K562 (cell line): ENCODE results near the gene MBOAT1. TPM values are rescaled to one million over a fixed set of nuclear protein-coding genes. Genes with fewer than 3 reads are reported as not detected.

Source experiments
- CBFA2T2 ChIP-seq: fragments of 450-650 bp; conservative IDR thresholded peaks from 2 replicates; pipeline ENCODE4 v1.6.1; 2017; ENCODE audit warnings: mild to moderate bottlenecking
- CBX1 ChIP-seq: sonication (generic); IDR thresholded peaks from 2 replicates; pipeline ENCODE4 v1.6.1; 2016; ENCODE audit warnings: antibody characterized with exemption, low read depth, mild to moderate bottlenecking
- CLOCK ChIP-seq: fragments of 250-450 bp; sonication (Bioruptor Pico); IDR thresholded peaks from 2 replicates; pipeline ENCODE4 v1.4.0; 2020; ENCODE audit warnings: mild to moderate bottlenecking, moderate library complexity, borderline replicate concordance
- CTBP1 ChIP-seq: fragments of 450-650 bp; IDR thresholded peaks from 2 replicates; pipeline ENCODE4 v1.6.1; 2016; ENCODE audit warnings: borderline replicate concordance
- GMEB1 ChIP-seq: fragments of 250-450 bp; sonication (Bioruptor Pico); IDR thresholded peaks from 2 replicates; pipeline ENCODE4 v1.4.0; 2020; ENCODE audit warnings: mild to moderate bottlenecking
- ILF3 ChIP-seq: fragments of 450-650 bp; IDR thresholded peaks from 2 replicates; pipeline ENCODE4 v1.6.1; 2018; ENCODE audit warnings: antibody characterized with exemption, mild to moderate bottlenecking, moderate library complexity, borderline replicate concordance
- KAT2B ChIP-seq: IDR thresholded peaks from one replicate; pipeline ENCODE4 v1.6.1; 2012; ENCODE audit warnings: low read depth, mild to moderate bottlenecking, control low read depth, inconsistent platforms, low read length, moderate library complexity
- KAT8 ChIP-seq: fragments of 450-650 bp; IDR thresholded peaks from 2 replicates; pipeline ENCODE4 v1.6.1; 2016; ENCODE audit warnings: low read depth, mild to moderate bottlenecking
- KDM4B ChIP-seq, 2 experiments: fragments of 450-650 bp in 1 of 2; sonication (generic) in 1 of 2; IDR thresholded peaks; 2 replicates each; pipeline ENCODE4 v1.6.1; 2016 to 2017; ENCODE audit warnings: borderline replicate concordance in 2 of 2, antibody characterized with exemption in 1 of 2, low read depth in 1 of 2, mild to moderate bottlenecking in 1 of 2
- MAZ ChIP-seq, 2 experiments: fragments of 450-650 bp in 1 of 2; sonication (generic) in 1 of 2; formaldehyde crosslinking; IDR thresholded peaks in 1 of 2; conservative IDR thresholded peaks in 1 of 2; 2 replicates each; pipeline versions ENCODE4 v1.4.0 to v1.5.0; 2020; ENCODE audit warnings: mild to moderate bottlenecking in 1 of 2, missing genetic modification reagents in 1 of 2
- NR2C1 ChIP-seq, 2 experiments: fragments of 450-650 bp; IDR thresholded peaks; 2 replicates each; pipeline ENCODE4 v1.6.1; 2017; ENCODE audit warnings: mild to moderate bottlenecking in 2 of 2, antibody characterized with exemption in 1 of 2, inconsistent platforms in 1 of 2, missing compliant biosample characterization in 1 of 2, missing genetic modification characterization in 1 of 2
- NR2F6 ChIP-seq: fragments of 450-650 bp; formaldehyde crosslinking; IDR thresholded peaks from 2 replicates; pipeline ENCODE4 v1.4.0; 2020; ENCODE audit warnings: mild to moderate bottlenecking
- POLR2A ChIP-seq: fragments of 450-650 bp; conservative IDR thresholded peaks from 2 replicates; pipeline ENCODE4 v1.6.1; 2016
- RBM25 ChIP-seq: fragments of 200-400 bp; formaldehyde crosslinking; IDR thresholded peaks from 2 replicates; pipeline ENCODE4 v1.6.1; 2018; ENCODE audit warnings: low read length, low read depth, moderate library complexity; ENCODE audit not compliant: severe bottlenecking
- RUNX1 ChIP-seq: sonication (generic); IDR thresholded peaks from 2 replicates; pipeline ENCODE4 v1.6.1; 2016; ENCODE audit warnings: antibody characterized with exemption, low read depth
- SMARCA5 ChIP-seq: fragments of 450-650 bp; IDR thresholded peaks from 2 replicates; pipeline ENCODE4 v1.6.1; 2016
- STAT5B ChIP-seq: fragments of 250-450 bp; sonication (Bioruptor Pico); IDR thresholded peaks from 2 replicates; pipeline ENCODE4 v1.8.0; 2021; ENCODE audit warnings: mild to moderate bottlenecking, inconsistent platforms
- TAF9B ChIP-seq: fragments of 450-650 bp; IDR thresholded peaks from 2 replicates; pipeline ENCODE4 v1.6.1; 2018; ENCODE audit warnings: mild to moderate bottlenecking; ENCODE audit not compliant: partially characterized antibody
- XRCC5 ChIP-seq: fragments of 200-400 bp; formaldehyde crosslinking; IDR thresholded peaks from 2 replicates; pipeline ENCODE4 v1.6.1; 2017; ENCODE audit warnings: low read depth, mild to moderate bottlenecking, low read length
- ZBTB17 ChIP-seq: fragments of 450-650 bp; formaldehyde crosslinking; IDR thresholded peaks from 2 replicates; pipeline ENCODE4 v1.4.0; 2020; ENCODE audit warnings: mild to moderate bottlenecking
- ZC3H4 ChIP-seq: sonication (generic); formaldehyde crosslinking; IDR thresholded peaks from 2 replicates; pipeline ENCODE4 v1.9.0; 2021; ENCODE audit warnings: missing genetic modification reagents, borderline replicate concordance
- ZNF24 ChIP-seq: fragments of 450-650 bp; IDR thresholded peaks from 2 replicates; pipeline ENCODE4 v1.6.1; 2016
- ZNF668 ChIP-seq: fragments of 250-450 bp; sonication (Bioruptor Pico); IDR thresholded peaks from 2 replicates; pipeline ENCODE4 v1.8.0; 2022; ENCODE audit warnings: mild to moderate bottlenecking, inconsistent platforms
- polyA plus RNA-seq, 8 experiments: library from polyadenylated mRNA; depleted of rRNA in 4 of 8; stranded (reverse) in 5 of 8; unstranded in 3 of 8; fragments of >200 nt; fragmentation: Nextera tagmentation in 2 of 8; fragmentation: Illumina TruSeq in 1 of 8; extraction: Ambion mirVana in 2 of 8; extraction: Trizol in 1 of 8; gene quantifications; 2 replicates each; pipeline versions ENCODE4 v1.2.1 to v1.2.3, GENCODE V29; 2011 to 2014; ENCODE audit warnings: inconsistent platforms in 1 of 8, missing spikeins in 1 of 8
- total RNA-seq, 7 experiments: library from RNA; depleted of rRNA in 6 of 7; stranded (reverse); fragments of >200 nt in 6 of 7; fragmentation: Illumina TruSeq in 2 of 7; extraction: Trizol in 2 of 7; gene quantifications; 2 replicates each; pipeline versions ENCODE4 v1.2.1 to v1.2.3, GENCODE V29; 2011 to 2021; ENCODE audit warnings: low replicate concordance in 1 of 7
- TF ChIP-seq, protein P1 (sequence below): fragments of 200-800 bp; sonication (Bioruptor generic); IDR thresholded peaks from 2 replicates; pipeline ENCODE4 v1.6.1; 2017; ENCODE audit warnings: missing genetic modification characterization, missing compliant biosample characterization

The MBOAT1 gene
- total and polyA plus RNA-seq, 9 of the 15 experiments (the other 6 are each of a cell fraction or from before 2014, with no cell fraction given) = 0.13 to 16.5 (median 10.3) TPM

- TF ChIP-seq, protein P1, sequence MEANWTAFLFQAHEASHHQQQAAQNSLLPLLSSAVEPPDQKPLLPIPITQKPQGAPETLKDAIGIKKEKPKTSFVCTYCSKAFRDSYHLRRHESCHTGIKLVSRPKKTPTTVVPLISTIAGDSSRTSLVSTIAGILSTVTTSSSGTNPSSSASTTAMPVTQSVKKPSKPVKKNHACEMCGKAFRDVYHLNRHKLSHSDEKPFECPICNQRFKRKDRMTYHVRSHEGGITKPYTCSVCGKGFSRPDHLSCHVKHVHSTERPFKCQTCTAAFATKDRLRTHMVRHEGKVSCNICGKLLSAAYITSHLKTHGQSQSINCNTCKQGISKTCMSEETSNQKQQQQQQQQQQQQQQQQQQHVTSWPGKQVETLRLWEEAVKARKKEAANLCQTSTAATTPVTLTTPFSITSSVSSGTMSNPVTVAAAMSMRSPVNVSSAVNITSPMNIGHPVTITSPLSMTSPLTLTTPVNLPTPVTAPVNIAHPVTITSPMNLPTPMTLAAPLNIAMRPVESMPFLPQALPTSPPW (CRISPR knock-in tag) = no peak; the same call in 1 of the 2 replicates
- 0 out of 2 replicates have a peak, but pooled peaks have one; percentile 11 for TF ChIP-seq GMEB1 (CRISPR knock-in tag)
- TF ChIP-seq KAT2B = no peak
- peak; percentile 92 for TF ChIP-seq ZNF668
- TF ChIP-seq POLR2A = no peak
- TF ChIP-seq ZC3H4 (CRISPR knock-in tag) = no peak
- TF ChIP-seq CTBP1 = 0 out of 2 replicates have a peak, but pooled peaks have one; percentile 19
- TF ChIP-seq XRCC5 = no peak
- 0 out of 4 replicates have a peak, but pooled peaks of 1 of the 2 experiments have one; percentile 31 for TF ChIP-seq MAZ (CRISPR knock-in tag; conservative IDR thresholded peaks at IDR 0.05 in 1 of 2, IDR thresholded peaks at IDR 0.05 in 1 of 2)
- TF ChIP-seq CLOCK (CRISPR knock-in tag) = no peak
- TF ChIP-seq ZBTB17 (CRISPR knock-in tag) = peak; percentile 83
- peak; percentile 37 for TF ChIP-seq CBFA2T2
- no peak for TF ChIP-seq KDM4B (IDR thresholded peaks at IDR 0.05; ENCODE audit: borderline replicate concordance in 2 of 2, low read depth in 1 of 2)
- no peak for TF ChIP-seq RBM25
- no peak for TF ChIP-seq ZNF24
- no peak for TF ChIP-seq NR2F6
- TF ChIP-seq SMARCA5 = no peak
- TF ChIP-seq ILF3 = no peak
- TF ChIP-seq TAF9B = no peak
- TF ChIP-seq STAT5B = peak; percentile 74; the same call in 1 of the 2 replicates
- no peak for TF ChIP-seq RUNX1
- no peak for TF ChIP-seq NR2C1 (IDR thresholded peaks at IDR 0.05)
- peak; percentile 86 for TF ChIP-seq NR2C1 (tag; IDR thresholded peaks at IDR 0.05)
- no peak for TF ChIP-seq CBX1
- TF ChIP-seq KAT8 = no peak
Observed at GRCh38 chr6:20203561-20204511, 8.4 kb downstream of the MBOAT1 start (continued).
